Kidney epithelial cell (primary cell): Measurements from ENCODE around the gene DHX58. TPM values are rescaled to one million over a fixed set of nuclear protein-coding genes. Genes with fewer than 3 reads are reported as not detected.
"Not testable (repeated sequence)": the region's sequence is repeated elsewhere in the genome, so short reads cannot be mapped to it uniquely, and the experiment has no call there.

Experiments used
- DNase-seq: peaks from one replicate; pipeline ENCODE4 v3.0.0-alpha.2; 2010; ENCODE audit warnings: low read depth
- H3K27me3 ChIP-seq: 2 replicates; pipeline ENCODE4 v1.6.0; 2011; ENCODE audit warnings: low read length; ENCODE audit not compliant: control insufficient read depth, insufficient read depth
- H3K36me3 ChIP-seq: 2 replicates; pipeline ENCODE4 v1.5.1; 2011; ENCODE audit warnings: low read length; ENCODE audit not compliant: control insufficient read depth, insufficient read depth
- H3K4me3 ChIP-seq: 2 replicates; pipeline ENCODE4 v1.5.1; 2011; ENCODE audit warnings: low read depth, mild to moderate bottlenecking, control low read depth, low read length
- total RNA-seq: library from RNA; depleted of rRNA; stranded (reverse); fragments of >200 nt; gene quantifications from 2 replicates; pipeline ENCODE4 v1.2.3, GENCODE V29; 2015
- TF ChIP-seq, protein P1 (sequence below): IDR thresholded peaks from 2 replicates; pipeline ENCODE4 v1.5.1; 2011; ENCODE audit warnings: mild to moderate bottlenecking, moderate library complexity, low read length, control low read depth, inconsistent platforms; ENCODE audit not compliant: insufficient read depth, poor library complexity, severe bottlenecking

The DHX58 gene
- total RNA-seq, 1 donor from 2014 or later: 10.0 TPM

DNA sequence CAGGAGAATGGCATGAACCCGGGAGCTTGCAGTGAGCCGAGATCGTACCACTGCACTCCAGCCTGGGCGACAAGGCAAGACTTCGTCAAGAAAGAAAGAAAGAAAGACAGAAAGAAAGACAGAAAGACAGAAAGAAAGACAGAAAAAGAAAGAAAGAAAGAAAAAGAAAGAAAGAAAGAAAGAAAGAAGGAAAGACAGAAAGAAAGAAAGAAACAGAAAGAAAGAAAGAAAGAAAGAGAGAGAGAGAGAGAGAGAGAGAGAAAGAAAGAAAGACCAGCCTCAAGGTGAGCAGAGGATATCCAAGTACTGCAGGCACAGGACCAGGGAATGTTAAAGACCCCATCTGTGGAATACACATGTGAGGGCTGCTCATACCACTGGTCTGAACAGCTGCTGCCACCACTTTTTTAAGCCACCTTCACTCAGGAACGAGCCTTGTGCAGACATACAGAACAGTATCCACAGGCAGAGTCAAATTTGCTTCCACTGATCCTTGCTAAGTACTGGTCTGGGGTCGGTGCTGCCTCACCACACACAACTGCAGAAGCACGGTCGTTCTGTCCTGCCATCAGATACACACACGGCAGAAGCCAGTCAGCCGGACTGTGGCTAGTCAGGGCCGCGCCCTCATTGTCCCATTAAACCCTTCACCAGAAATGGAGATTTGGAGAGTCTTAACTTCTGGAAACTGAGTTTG is 34.5 kb upstream of the DHX58 start:
- Histone ChIP-seq H3K4me3 (no peak overlapping the region), H3K27me3 (no peaks in the 10 kb centered on the region), H3K36me3 (no peaks in the 10 kb centered on the region)
- TF ChIP-seq, protein P1, sequence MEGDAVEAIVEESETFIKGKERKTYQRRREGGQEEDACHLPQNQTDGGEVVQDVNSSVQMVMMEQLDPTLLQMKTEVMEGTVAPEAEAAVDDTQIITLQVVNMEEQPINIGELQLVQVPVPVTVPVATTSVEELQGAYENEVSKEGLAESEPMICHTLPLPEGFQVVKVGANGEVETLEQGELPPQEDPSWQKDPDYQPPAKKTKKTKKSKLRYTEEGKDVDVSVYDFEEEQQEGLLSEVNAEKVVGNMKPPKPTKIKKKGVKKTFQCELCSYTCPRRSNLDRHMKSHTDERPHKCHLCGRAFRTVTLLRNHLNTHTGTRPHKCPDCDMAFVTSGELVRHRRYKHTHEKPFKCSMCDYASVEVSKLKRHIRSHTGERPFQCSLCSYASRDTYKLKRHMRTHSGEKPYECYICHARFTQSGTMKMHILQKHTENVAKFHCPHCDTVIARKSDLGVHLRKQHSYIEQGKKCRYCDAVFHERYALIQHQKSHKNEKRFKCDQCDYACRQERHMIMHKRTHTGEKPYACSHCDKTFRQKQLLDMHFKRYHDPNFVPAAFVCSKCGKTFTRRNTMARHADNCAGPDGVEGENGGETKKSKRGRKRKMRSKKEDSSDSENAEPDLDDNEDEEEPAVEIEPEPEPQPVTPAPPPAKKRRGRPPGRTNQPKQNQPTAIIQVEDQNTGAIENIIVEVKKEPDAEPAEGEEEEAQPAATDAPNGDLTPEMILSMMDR: no peak
- no peak for DNase-seq

DNA sequence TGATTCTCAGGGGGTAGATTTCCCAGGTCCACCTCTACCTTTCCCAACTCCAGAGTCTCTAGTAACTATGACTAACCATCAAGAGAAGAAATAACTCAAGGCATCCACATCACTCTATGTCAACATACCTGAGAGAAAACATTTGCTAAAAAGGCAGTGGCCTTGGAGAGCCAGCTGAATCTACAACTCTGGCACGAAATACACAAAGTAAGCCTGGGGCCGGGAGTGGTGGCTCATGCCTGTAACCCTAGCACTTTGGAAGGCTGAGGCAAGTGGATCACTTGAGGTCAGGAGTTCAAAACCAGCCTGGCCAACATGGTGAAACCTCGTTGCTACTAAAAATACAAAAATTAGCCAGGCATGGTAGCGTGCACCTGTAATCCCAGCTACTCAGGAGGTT is 30.6 kb upstream of the DHX58 start:
- not testable (repeated sequence) for H3K4me3 ChIP-seq, DNase-seq, H3K27me3 ChIP-seq, H3K36me3 ChIP-seq

DNA sequence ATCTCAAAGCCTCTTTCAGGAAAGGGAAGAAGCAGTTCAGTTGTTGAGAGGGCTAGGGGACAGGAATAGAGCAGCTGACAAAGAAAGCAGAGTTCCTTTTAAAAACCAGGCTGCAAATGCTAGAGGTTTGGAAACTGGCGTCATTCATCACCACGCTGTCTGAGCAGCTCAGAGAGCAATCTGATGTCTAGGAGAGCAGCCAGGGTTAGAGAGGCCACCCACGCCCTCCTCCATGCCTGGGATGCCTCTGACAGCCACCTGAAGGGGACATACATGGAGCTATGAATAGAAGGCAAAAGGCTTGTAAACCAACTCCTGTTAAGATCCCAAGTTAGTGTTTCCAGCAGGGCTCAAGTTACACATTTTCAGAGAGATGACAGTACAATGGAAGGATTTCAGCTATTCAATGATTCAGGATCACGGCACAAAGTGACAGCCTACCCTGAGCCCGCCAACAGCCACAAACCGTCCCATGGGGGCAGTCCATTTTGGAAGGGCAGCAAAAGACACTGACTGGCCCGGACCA is 29.9 kb upstream of the DHX58 start:
- Histone ChIP-seq H3K36me3 (no peaks in the 10 kb centered on the region), H3K27me3 (no peaks in the 10 kb centered on the region), H3K4me3 (no peak overlapping the region)
- TF ChIP-seq, protein P1: no peak
- no peak for DNase-seq

DNA sequence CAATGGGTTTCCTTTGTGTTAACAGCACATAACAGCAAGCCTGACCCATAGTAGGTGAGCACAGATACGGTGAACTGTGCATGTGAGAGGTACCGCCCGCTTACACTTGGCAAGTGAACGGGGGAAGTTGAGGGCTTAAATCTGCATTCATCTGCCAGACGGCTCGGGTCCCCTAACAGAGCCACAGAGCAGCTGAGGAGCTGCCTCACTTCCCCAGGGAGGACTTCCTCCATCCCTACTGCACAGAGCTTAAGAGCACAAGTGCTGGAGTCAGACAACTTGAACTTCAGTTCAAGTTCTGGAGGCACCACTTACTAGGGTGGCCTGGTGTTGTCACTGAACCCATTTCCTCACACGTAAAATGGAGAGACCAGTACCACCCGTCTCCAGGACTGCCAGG is 28.9 kb upstream of the DHX58 start:
- Histone ChIP-seq H3K27me3 (no peaks in the 10 kb centered on the region), H3K4me3 (no peak overlapping the region), H3K36me3 (no peaks in the 10 kb centered on the region)
- TF ChIP-seq, protein P1: no peak
- no peak for DNase-seq

DNA sequence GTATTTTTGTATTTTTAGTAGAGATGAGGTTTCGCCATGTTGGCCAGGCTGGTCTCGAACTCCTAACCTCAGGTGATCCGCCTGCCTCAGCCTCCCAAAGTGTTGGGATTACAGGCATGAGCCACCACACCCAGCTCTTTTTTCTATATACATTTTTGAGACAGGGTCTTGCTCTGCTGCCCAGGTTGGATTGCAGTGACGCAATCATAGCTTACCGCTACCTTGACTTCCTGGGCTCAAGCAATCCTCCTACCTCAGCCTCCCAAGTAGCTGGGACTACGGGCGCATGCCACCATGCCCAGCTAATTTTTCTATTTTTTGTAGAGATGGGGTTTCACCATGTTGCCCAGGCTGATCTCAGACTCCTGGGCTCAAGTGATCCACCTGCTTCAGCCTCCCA is 28.2 kb upstream of the DHX58 start:
- H3K36me3 ChIP-seq, H3K27me3 ChIP-seq, H3K4me3 ChIP-seq, DNase-seq: not testable (repeated sequence)

DNA sequence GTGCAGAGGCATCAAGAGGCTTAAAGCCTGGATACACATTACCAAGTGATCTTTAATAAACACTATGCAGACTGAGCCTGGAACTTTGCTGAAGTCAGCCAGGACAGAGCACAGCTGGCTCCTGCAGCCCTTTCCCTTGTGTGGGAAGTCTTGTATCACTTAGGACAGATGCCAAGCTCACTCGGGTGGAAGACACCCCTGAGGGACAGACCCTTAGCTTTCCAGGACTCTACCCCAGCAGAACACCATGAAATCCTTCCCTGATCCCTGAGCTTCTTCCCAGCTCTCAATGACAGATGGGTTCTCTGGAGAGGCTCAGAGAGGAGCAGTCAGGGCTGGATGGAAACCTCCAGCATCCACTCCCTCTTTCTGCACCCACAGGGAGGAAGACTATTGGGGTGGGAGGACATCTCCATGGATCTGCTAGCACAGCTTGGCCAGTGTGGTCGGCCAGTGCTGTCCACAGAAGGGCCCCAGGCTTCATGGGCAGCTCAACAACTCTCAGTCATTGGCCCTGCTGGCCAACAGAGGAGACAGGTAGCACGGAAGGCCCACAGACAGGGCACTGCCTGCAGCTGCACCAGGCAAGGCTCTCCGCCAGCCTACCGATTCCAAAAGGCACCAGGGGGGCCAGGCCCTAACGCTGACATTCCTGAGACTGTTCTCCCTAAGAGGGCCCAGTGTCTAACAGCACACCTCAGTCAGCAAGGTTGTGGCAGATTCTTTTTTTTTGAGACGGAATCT is 26.4 kb upstream of the DHX58 start:
- DNase-seq: no peak
- TF ChIP-seq, protein P1: no peak
- Histone ChIP-seq H3K27me3 (no peaks in the 10 kb centered on the region), H3K36me3 (no peaks in the 10 kb centered on the region), H3K4me3 (no peak overlapping the region)
